Kidney epithelial cell (primary cell): ENCODE results near the gene TLE6. TPM values are rescaled to one million over a fixed set of nuclear protein-coding genes. Genes with fewer than 3 reads are reported as not detected.

Source experiments
- DNase-seq: peaks from one replicate; pipeline ENCODE4 v3.0.0-alpha.2; 2010; ENCODE audit warnings: low read depth
- H3K27me3 ChIP-seq: 2 replicates; pipeline ENCODE4 v1.6.0; 2011; ENCODE audit warnings: low read length; ENCODE audit not compliant: control insufficient read depth, insufficient read depth
- H3K36me3 ChIP-seq: 2 replicates; pipeline ENCODE4 v1.5.1; 2011; ENCODE audit warnings: low read length; ENCODE audit not compliant: control insufficient read depth, insufficient read depth
- H3K4me3 ChIP-seq: 2 replicates; pipeline ENCODE4 v1.5.1; 2011; ENCODE audit warnings: low read depth, mild to moderate bottlenecking, control low read depth, low read length
- total RNA-seq: library from RNA; depleted of rRNA; stranded (reverse); fragments of >200 nt; gene quantifications from 2 replicates; pipeline ENCODE4 v1.2.3, GENCODE V29; 2015
- TF ChIP-seq, protein P1 (sequence below): IDR thresholded peaks from 2 replicates; pipeline ENCODE4 v1.5.1; 2011; ENCODE audit warnings: mild to moderate bottlenecking, moderate library complexity, low read length, control low read depth, inconsistent platforms; ENCODE audit not compliant: insufficient read depth, poor library complexity, severe bottlenecking

Gene TLE6
- total RNA-seq, 1 donor from 2014 or later: 0.50 TPM

DNA sequence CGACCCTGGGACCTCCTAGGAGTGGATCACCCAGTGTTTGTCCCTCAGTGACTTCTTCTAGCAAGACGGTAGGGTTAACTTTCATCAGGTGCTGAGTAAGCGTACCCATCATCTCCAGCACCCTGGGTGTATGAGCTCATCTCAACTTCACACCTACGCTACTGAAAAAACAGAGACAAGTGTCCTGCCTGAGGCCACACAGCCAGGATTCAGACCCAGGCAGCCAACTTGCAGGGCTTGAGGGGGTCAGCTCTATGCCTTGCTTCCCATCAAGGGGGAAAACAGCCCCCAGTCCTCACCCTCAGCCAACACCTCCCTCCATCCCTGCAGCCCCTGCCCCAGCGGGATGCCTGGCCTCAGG is 47.1 kb downstream of the TLE6 start:
- no peak for DNase-seq
- H3K27me3 ChIP-seq: peaks cover 32% of the 10 kb centered on the region
- H3K36me3 ChIP-seq: no peaks in the 10 kb centered on the region

DNA sequence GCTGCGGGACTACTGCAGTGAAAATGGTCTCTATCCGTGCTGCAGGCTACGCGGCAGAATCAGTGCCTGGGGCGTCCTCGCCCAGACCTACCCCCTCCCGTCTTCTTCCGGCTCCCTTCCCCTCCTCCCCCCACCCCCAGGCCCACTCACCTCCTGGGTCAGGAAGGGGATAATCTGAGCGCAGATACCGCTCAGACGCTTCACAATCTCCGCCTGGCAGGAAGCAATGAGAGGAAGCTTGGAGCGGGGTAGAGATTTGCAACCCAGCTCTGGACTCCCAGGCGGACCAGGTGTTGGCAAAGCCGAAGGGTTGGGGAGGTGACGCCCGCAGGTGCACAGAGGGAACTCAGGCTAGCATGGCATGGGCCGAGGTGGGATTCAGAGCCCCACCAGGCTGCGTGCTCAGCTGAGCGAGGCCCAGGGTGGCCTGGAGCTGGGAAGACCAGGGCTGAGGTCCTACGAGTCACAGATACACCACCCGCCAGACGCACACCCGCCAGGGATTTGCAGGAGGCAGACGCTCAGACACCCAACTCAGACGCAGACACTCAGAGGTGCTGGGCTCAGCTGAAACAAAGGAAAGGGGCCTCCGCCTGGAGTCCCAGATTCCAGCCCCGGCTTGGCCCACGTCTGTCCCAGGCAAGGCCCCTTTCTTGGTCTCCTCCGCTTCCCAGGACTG is 47.6 kb downstream of the TLE6 start:
- H3K4me3 ChIP-seq: no peak overlapping the region
- peaks cover 37% of the 10 kb centered on the region for H3K27me3 ChIP-seq
- DNase-seq: no peak
- H3K36me3 ChIP-seq: no peaks in the 10 kb centered on the region
- TF ChIP-seq, protein P1, sequence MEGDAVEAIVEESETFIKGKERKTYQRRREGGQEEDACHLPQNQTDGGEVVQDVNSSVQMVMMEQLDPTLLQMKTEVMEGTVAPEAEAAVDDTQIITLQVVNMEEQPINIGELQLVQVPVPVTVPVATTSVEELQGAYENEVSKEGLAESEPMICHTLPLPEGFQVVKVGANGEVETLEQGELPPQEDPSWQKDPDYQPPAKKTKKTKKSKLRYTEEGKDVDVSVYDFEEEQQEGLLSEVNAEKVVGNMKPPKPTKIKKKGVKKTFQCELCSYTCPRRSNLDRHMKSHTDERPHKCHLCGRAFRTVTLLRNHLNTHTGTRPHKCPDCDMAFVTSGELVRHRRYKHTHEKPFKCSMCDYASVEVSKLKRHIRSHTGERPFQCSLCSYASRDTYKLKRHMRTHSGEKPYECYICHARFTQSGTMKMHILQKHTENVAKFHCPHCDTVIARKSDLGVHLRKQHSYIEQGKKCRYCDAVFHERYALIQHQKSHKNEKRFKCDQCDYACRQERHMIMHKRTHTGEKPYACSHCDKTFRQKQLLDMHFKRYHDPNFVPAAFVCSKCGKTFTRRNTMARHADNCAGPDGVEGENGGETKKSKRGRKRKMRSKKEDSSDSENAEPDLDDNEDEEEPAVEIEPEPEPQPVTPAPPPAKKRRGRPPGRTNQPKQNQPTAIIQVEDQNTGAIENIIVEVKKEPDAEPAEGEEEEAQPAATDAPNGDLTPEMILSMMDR: no peak

More for the DNA sequence above, 47.1 kb downstream of the TLE6 start:
- TF ChIP-seq, protein P1: no peak
- no peak overlapping the region for H3K4me3 ChIP-seq

DNA sequence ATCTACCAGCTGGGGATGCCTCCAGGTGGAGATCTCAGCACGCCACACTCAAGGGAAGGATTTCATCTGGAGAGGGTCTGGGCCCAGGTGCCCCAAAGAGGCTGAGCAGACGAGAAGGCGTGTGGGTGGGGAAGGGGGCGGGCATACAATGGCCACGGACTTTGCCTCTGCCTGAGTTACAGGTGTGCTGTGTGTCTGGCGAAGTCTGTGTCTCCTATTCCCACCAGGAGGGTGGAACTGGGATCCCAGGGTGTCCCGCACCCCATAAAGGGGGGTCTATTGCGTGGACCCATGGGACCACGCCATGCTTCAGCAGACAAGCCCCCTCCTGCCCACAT is 48.2 kb downstream of the TLE6 start:
- Histone ChIP-seq H3K4me3 (no peak overlapping the region), H3K27me3 (peaks cover 42% of the 10 kb centered on the region), H3K36me3 (no peaks in the 10 kb centered on the region)
- no peak for DNase-seq
- TF ChIP-seq, protein P1: no peak

DNA sequence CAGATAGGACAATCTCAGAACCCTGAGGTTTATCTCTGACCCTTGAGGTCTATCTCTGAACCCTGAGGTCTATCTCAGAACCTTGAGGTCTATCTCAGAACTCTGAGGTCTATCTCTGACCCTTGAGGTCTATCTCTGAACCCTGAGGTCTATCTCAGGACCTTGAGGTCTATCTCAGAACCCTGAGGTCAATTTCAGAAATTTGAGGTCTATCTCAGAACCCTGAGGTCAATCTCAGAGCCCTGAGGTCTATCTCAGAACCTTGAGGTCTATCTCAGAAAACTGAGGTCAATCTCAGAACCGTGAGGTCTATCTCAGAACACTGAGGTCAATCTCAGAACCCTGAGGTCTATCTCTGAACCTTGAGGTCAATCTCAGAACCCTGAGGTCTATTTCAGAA is 49.4 kb downstream of the TLE6 start:
- Histone ChIP-seq H3K36me3 (no peaks in the 10 kb centered on the region), H3K27me3 (peaks cover 51% of the 10 kb centered on the region), H3K4me3 (no peak overlapping the region)
- no peak for DNase-seq
- TF ChIP-seq, protein P1: no peak

DNA sequence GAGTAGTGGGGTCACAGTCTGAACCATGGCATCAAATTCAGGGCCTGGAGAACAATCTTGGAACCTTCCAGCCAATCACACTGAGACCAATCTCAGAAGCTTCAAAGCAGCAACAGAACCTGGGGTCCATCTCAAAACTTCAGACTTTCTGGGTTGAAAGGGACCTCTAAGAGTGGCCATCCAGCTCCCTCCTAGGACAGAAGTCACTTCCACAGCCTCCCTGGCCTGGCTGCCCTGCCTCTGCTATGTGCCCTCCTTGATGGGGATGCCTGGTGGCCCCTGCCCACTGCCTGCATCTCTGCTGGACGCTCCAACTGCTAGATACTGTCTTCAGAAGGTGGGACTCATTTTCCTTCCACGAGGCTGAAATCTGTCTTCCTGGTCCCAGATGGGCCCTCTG is 49.9 kb downstream of the TLE6 start:
- Histone ChIP-seq H3K27me3 (peaks cover 54% of the 10 kb centered on the region), H3K4me3 (no peak overlapping the region), H3K36me3 (no peaks in the 10 kb centered on the region)
- TF ChIP-seq, protein P1: no peak
- no peak for DNase-seq

DNA sequence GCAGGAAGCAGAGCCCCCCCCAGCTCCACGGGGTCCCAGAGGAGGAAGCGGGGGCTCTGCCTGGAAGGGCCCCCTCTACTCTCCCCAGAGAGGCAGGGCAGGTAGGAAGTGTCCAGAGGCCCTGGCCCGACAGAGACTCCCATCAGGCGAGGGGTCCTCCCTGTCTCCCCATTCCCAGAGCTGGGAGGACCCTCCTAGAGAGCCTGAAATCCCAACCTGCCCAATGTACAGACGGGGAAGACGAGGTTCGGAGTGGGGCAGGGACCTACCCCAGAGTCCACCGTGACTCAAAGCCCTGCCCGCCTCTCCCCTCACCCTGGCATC is 50.6 kb downstream of the TLE6 start:
- no peaks in the 10 kb centered on the region for H3K36me3 ChIP-seq
- peaks cover 60% of the 10 kb centered on the region for H3K27me3 ChIP-seq
- TF ChIP-seq, protein P1: no peak
- no peak overlapping the region for H3K4me3 ChIP-seq
- no peak for DNase-seq
